GM18867 (cell line): Measurements from ENCODE around the gene SYT10.
"Not testable (repeated sequence)": the region's sequence is repeated elsewhere in the genome, so short reads cannot be mapped to it uniquely, and the experiment has no call there.

ENCODE experiments used
- ATAC-seq: cut with Tn5 transposase; IDR thresholded peaks from one replicate; pipeline ENCODE4 v1.9.1; 2021; ENCODE audit warnings: mild to moderate bottlenecking, moderate library complexity; ENCODE audit not compliant: unreplicated experiment

SYT10 gene

GRCh38 chr12:33439587-33440011 is at the start of gene SYT10:
Gene SYT10, minus strand, starts transcription at chr12:33439819. Its CDS starts 297 bp downstream, at chr12:33439522.
- ATAC-seq = no peak

- no peak for ATAC-seq
These were observed 48.4 kb upstream of the SYT10 start for GRCh38 chr12:33488036-33488435.

GRCh38 chr12:33486058-33486457 is 46.4 kb upstream of the SYT10 start:
- ATAC-seq = no peak

GRCh38 chr12:33484161-33484560 is 44.5 kb upstream of the SYT10 start:
- ATAC-seq = no peak

- ATAC-seq = no peak
These were observed 40.7 kb upstream of the SYT10 start for GRCh38 chr12:33480366-33480765.

- no peak for ATAC-seq
These were observed 36.4 kb upstream of the SYT10 start for GRCh38 chr12:33476058-33476457.

GRCh38 chr12:33472299-33472698 is 32.7 kb upstream of the SYT10 start:
- ATAC-seq = no peak

GRCh38 chr12:33455096-33455495 is 15.5 kb upstream of the SYT10 start:
- ATAC-seq = no peak

GRCh38 chr12:33450480-33450879 is 10.9 kb upstream of the SYT10 start:
- no peak for ATAC-seq

GRCh38 chr12:33440477-33440876 is 858 bp upstream of the SYT10 start:
- ATAC-seq = no peak

GRCh38 chr12:33438851-33439586 is 600 bp downstream of the SYT10 start:
- ATAC-seq = no peak

GRCh38 chr12:33438025-33438772 is 1.4 kb downstream of the SYT10 start:
- ATAC-seq = no peak

GRCh38 chr12:33437598-33437997 is 2.0 kb downstream of the SYT10 start:
- ATAC-seq = no peak

- no peak for ATAC-seq
These were observed 6.6 kb downstream of the SYT10 start for GRCh38 chr12:33432992-33433391.

- no peak for ATAC-seq
These were observed 8.0 kb downstream of the SYT10 start for GRCh38 chr12:33431648-33432047.

GRCh38 chr12:33429468-33429867 is 10.2 kb downstream of the SYT10 start:
- no peak for ATAC-seq

- peak; percentile 98 for ATAC-seq
These were observed 12.5 kb downstream of the SYT10 start for GRCh38 chr12:33427071-33427470.

- ATAC-seq = no peak
These were observed 15.9 kb downstream of the SYT10 start for GRCh38 chr12:33423706-33424105.

- ATAC-seq = not testable (repeated sequence)
These were observed 27.2 kb downstream of the SYT10 start for GRCh38 chr12:33412410-33412809.

- no peak for ATAC-seq
These were observed 56.1 kb downstream of the SYT10 start for GRCh38 chr12:33383503-33383902.

- ATAC-seq = no peak
These were observed 63.5 kb downstream of the SYT10 start for GRCh38 chr12:33376153-33376552.

GRCh38 chr12:33370318-33370717 is 69.3 kb downstream of the SYT10 start:
- ATAC-seq = no peak
